Measurements from ENCODE around the gene KCNQ5.

- TF ChIP-seq CTCF (IDR thresholded peaks at IDR 0.05) (no peak), POLR2A (IDR thresholded peaks at IDR 0.05) (no peak), EP300 (IDR thresholded peaks at IDR 0.05) (no peak)
Measured at GRCh38 chr6:72817208-72817607, 195.3 kb downstream of the KCNQ5 start.
